Activated CD4-positive, alpha-beta T cell treated with anti-CD3 and anti-CD28 coated beads, Interleukin-10, Interleukin-2, amounts not matched to agents 100 ng/mL and 50 ng/mL, durations not matched to agents 16 hours and 8 hours (primary cell): ENCODE measurements around the gene CD300H.
"Not testable (repeated sequence)": the region's sequence is repeated elsewhere in the genome, so short reads cannot be mapped to it uniquely, and the experiment has no call there.

ENCODE experiments used
- DNase-seq: peaks from one replicate; pipeline ENCODE4 v3.0.0-alpha.2; 2020

Gene CD300H

GRCh38 chr17:74525465-74525725 lies 41.9 kb downstream of the CD300H start:
- DNase-seq, result no peak

GRCh38 chr17:74524653-74525464 lies 42.5 kb downstream of the CD300H start:
- no peak for DNase-seq

- no peak for DNase-seq
Observed at GRCh38 chr17:74523308-74523707, 44.0 kb downstream of the CD300H start.

- DNase-seq, result no peak
Observed at GRCh38 chr17:74522381-74523105, 44.8 kb downstream of the CD300H start.

- DNase-seq, result no peak
Observed at GRCh38 chr17:74521701-74522201, 45.6 kb downstream of the CD300H start.

GRCh38 chr17:74520790-74521480 lies 46.4 kb downstream of the CD300H start:
- DNase-seq, result no peak

- DNase-seq, result no peak
Observed at GRCh38 chr17:74520016-74520434, 47.3 kb downstream of the CD300H start.

GRCh38 chr17:74518413-74518981 lies 48.8 kb downstream of the CD300H start:
- DNase-seq, result not testable (repeated sequence)

- no peak for DNase-seq
Observed at GRCh38 chr17:74516561-74517328, 50.6 kb downstream of the CD300H start.

- DNase-seq, result no peak
Observed at GRCh38 chr17:74515941-74516340, 51.4 kb downstream of the CD300H start.

GRCh38 chr17:74514632-74515334 lies 52.5 kb downstream of the CD300H start:
- DNase-seq, result no peak

GRCh38 chr17:74513987-74514631 lies 53.2 kb downstream of the CD300H start:
- peak; percentile 50 for DNase-seq

- DNase-seq, result peak; percentile 16
Observed at GRCh38 chr17:74512624-74513091, 54.7 kb downstream of the CD300H start.

GRCh38 chr17:74512036-74512435 lies 55.3 kb downstream of the CD300H start:
- DNase-seq, result no peak
